ENCODE results near the gene DLX6. TPM values are rescaled to one million over a fixed set of nuclear protein-coding genes. Genes with fewer than 3 reads are reported as not detected.

DLX6 gene
- total and polyA plus RNA-seq, 12 donors: 0.15 to 0.41 TPM; not detected in 10

- H3K9me3 ChIP-seq (replicated peaks in 1 of 3): no peaks in the 10 kb centered on the region
- no peak overlapping the region for H3K4me3 ChIP-seq
- no peaks in the 10 kb centered on the region for H3K36me3 ChIP-seq (replicated peaks in 1 of 2)
- intact Hi-C loops (cut with DNase I): no loop called here
- no peak for TF ChIP-seq POLR2A (IDR thresholded peaks at IDR 0.05)
- TF ChIP-seq CTCF (IDR thresholded peaks at IDR 0.05): no peak
- H3K27ac ChIP-seq: no peak overlapping the region
- WGBS, 4 donors: 8 to 10% (median 9%) methylated on average over 13 to 14 of the region's 14 CpGs
- peaks cover 90% of the 10 kb centered on the region for H3K27me3 ChIP-seq
- DNase-seq: no peak
- H3K4me1 ChIP-seq (replicated peaks in 1 of 2): no peaks in the 10 kb centered on the region
Measured at GRCh38 chr7:96996958-96997511, 8.3 kb upstream of the DLX6 start.

- intact Hi-C loops (cut with DNase I): no loop called here
- 9 to 18% (median 11%) methylated on average over 23 of the region's 23 CpGs for WGBS, 4 donors
- TF ChIP-seq POLR2A (IDR thresholded peaks at IDR 0.05) (no peak), CTCF (IDR thresholded peaks at IDR 0.05) (no peak)
- Histone ChIP-seq H3K9me3 (replicated peaks in 1 of 3) (no peaks in the 10 kb centered on the region), H3K4me1 (replicated peaks in 1 of 2) (no peaks in the 10 kb centered on the region), H3K4me3 (no peak overlapping the region), H3K36me3 (replicated peaks in 1 of 2) (no peaks in the 10 kb centered on the region), H3K27ac (no peak overlapping the region), H3K27me3 (peaks cover 90% of the 10 kb centered on the region)
- no peak for DNase-seq
Measured at GRCh38 chr7:96997512-96998032, 7.8 kb upstream of the DLX6 start.

- TF ChIP-seq CTCF (IDR thresholded peaks at IDR 0.05): no peak
- no peak for TF ChIP-seq POLR2A (IDR thresholded peaks at IDR 0.05)
- Histone ChIP-seq H3K9me3 (replicated peaks in 1 of 3) (no peaks in the 10 kb centered on the region), H3K4me1 (replicated peaks in 1 of 2) (no peaks in the 10 kb centered on the region), H3K27me3 (peaks cover 90% of the 10 kb centered on the region), H3K36me3 (replicated peaks in 1 of 2) (no peaks in the 10 kb centered on the region), H3K4me3 (no peak overlapping the region), H3K27ac (no peak overlapping the region)
- WGBS, 4 donors: 7 to 12% (median 9%) methylated on average over 10 to 11 of the region's 11 CpGs
- DNase-seq: no peak
- intact Hi-C loops (cut with DNase I): no loop called here
Measured at GRCh38 chr7:96998333-96998732, 7.0 kb upstream of the DLX6 start.

GRCh38 chr7:96998744-96999143, 6.6 kb upstream of the DLX6 start:
- no peaks in the 10 kb centered on the region for H3K36me3 ChIP-seq (replicated peaks in 1 of 2)
- TF ChIP-seq POLR2A (IDR thresholded peaks at IDR 0.05): no peak
- TF ChIP-seq CTCF (IDR thresholded peaks at IDR 0.05): no peak
- no peak for DNase-seq
- no peak overlapping the region for H3K27ac ChIP-seq
- 5 to 10% (median 8%) methylated on average over 14 of the region's 14 CpGs for WGBS, 4 donors
- intact Hi-C loops (cut with DNase I): no loop called here
- no peaks in the 10 kb centered on the region for H3K4me1 ChIP-seq (replicated peaks in 1 of 2)
- no peaks in the 10 kb centered on the region for H3K9me3 ChIP-seq (replicated peaks in 1 of 3)
- H3K4me3 ChIP-seq: no peak overlapping the region
- H3K27me3 ChIP-seq: peaks cover 90% of the 10 kb centered on the region
